ENCODE data around the gene SSBP4. TPM values are rescaled to one million over a fixed set of nuclear protein-coding genes. Genes with fewer than 3 reads are reported as not detected.

The SSBP4 gene
- polyA plus RNA-seq, 1 of the 3 experiments (the other 2 are of a cell fraction): 24.9 TPM

- no peak for TF ChIP-seq RFX5 (IDR thresholded peaks at IDR 0.05; ENCODE audit: low read length)
- no peak for TF ChIP-seq USF1 (IDR thresholded peaks at IDR 0.05; ENCODE audit: borderline replicate concordance, low read depth)
- no peak for TF ChIP-seq RXRA (IDR thresholded peaks at IDR 0.05; ENCODE audit: borderline replicate concordance, low read depth)
- no peak for TF ChIP-seq REST (IDR thresholded peaks at IDR 0.05; ENCODE audit: low read depth, low read length)
- no peak for TF ChIP-seq TAF1 (IDR thresholded peaks at IDR 0.05; ENCODE audit: borderline replicate concordance, low read depth, low read length)
- TF ChIP-seq ELF1 (IDR thresholded peaks at IDR 0.05): no peak
- TF ChIP-seq NRF1 (IDR thresholded peaks at IDR 0.05; ENCODE audit: low read depth, low read length): no peak
- no peak for TF ChIP-seq CHD2 (IDR thresholded peaks at IDR 0.05; ENCODE audit: low read length, partially characterized antibody)
- no peak for TF ChIP-seq RCOR1 (IDR thresholded peaks at IDR 0.05; ENCODE audit: low read length)
- no peak for TF ChIP-seq JUND (IDR thresholded peaks at IDR 0.05)
- TF ChIP-seq GATA2 (CRISPR knock-in tag; IDR thresholded peaks at IDR 0.05): no peak
- no peak for TF ChIP-seq FOXM1 (IDR thresholded peaks at IDR 0.05; ENCODE audit: low read depth)
- no peak for TF ChIP-seq MXI1 (IDR thresholded peaks at IDR 0.05; ENCODE audit: low read depth, low read length)
Measured at GRCh38 chr19:18392926-18393325, 26.3 kb upstream of the SSBP4 start (continued).

- peaks cover 6% of the 10 kb centered on the region for H3F3A ChIP-seq (replicated peaks; ENCODE audit: insufficient read depth)
- H3K4me1 ChIP-seq (ENCODE audit: control insufficient read depth in 1 of 2, insufficient read depth in 2 of 2, low read depth in 1 of 2, low read length in 1 of 2): no peaks in the 10 kb centered on the region; a peak in 1 of 4 replicates
- H3K9ac ChIP-seq: no peak overlapping the region
- no peak for DNase-seq
- H3K79me2 ChIP-seq (ENCODE audit: insufficient read depth): no peaks in the 10 kb centered on the region; the same call in 1 of the 2 replicates
- POLR2A ChIA-PET: no interaction called here
- WGBS (ENCODE audit: low lambda C conversion rate): 90% methylated on average over 7 of the region's 7 CpGs
- TF ChIP-seq TEAD4 (IDR thresholded peaks at IDR 0.05; ENCODE audit: borderline replicate concordance, insufficient read depth) (no peak), REST (IDR thresholded peaks at IDR 0.05; ENCODE audit: low read depth, low read length) (no peak), EZH2phosphoT487 (IDR thresholded peaks at IDR 0.05; ENCODE audit: borderline replicate concordance, low read depth) (no peak), TCF12 (IDR thresholded peaks at IDR 0.05) (no peak), MEF2A (IDR thresholded peaks at IDR 0.05; ENCODE audit: borderline replicate concordance, low read depth) (no peak), ELF1 (IDR thresholded peaks at IDR 0.05) (no peak), RCOR1 (IDR thresholded peaks at IDR 0.05; ENCODE audit: low read length) (no peak), RFX5 (IDR thresholded peaks at IDR 0.05; ENCODE audit: low read length) (no peak)
- no peaks in the 10 kb centered on the region for H3K9me2 ChIP-seq
- H4K20me1 ChIP-seq (ENCODE audit: insufficient read depth): no peaks in the 10 kb centered on the region; the same call in 1 of the 2 replicates
- H3K9me3 ChIP-seq: no peaks in the 10 kb centered on the region
- H3K27me3 ChIP-seq (ENCODE audit: insufficient read depth): no peaks in the 10 kb centered on the region
- CTCF ChIA-PET: no interaction called here
- no peak overlapping the region for H3K27ac ChIP-seq (ENCODE audit: low read depth in 2 of 2, low read length in 1 of 2)
- no peak overlapping the region for H3K4me3 ChIP-seq (ENCODE audit: low read depth in 2 of 2, low read length in 1 of 2)
- no peak overlapping the region for H2AFZ ChIP-seq (ENCODE audit: low read depth)
- peaks cover 3 to 6% of the 10 kb centered on the region in 2 experiments for H3K36me3 ChIP-seq (replicated peaks in 1 of 2; ENCODE audit: control insufficient read depth in 1 of 2, insufficient read depth in 2 of 2, low read length in 1 of 2)
- H3K4me2 ChIP-seq: no peak overlapping the region
Measured at GRCh38 chr19:18393836-18394235, 25.4 kb upstream of the SSBP4 start.
